GM12801 (cell line): Measurements from ENCODE around the gene FLVCR2.

ENCODE experiments used
- CTCF ChIP-seq: IDR thresholded peaks from one replicate; pipeline ENCODE4 v1.5.1; 2011; ENCODE audit warnings: control low read depth; ENCODE audit not compliant: insufficient read length; ENCODE audit errors: extremely low read depth

FLVCR2 gene

GRCh38 chr14:75609116-75609515, 30.7 kb downstream of the FLVCR2 start:
- TF ChIP-seq CTCF: no peak

DNA sequence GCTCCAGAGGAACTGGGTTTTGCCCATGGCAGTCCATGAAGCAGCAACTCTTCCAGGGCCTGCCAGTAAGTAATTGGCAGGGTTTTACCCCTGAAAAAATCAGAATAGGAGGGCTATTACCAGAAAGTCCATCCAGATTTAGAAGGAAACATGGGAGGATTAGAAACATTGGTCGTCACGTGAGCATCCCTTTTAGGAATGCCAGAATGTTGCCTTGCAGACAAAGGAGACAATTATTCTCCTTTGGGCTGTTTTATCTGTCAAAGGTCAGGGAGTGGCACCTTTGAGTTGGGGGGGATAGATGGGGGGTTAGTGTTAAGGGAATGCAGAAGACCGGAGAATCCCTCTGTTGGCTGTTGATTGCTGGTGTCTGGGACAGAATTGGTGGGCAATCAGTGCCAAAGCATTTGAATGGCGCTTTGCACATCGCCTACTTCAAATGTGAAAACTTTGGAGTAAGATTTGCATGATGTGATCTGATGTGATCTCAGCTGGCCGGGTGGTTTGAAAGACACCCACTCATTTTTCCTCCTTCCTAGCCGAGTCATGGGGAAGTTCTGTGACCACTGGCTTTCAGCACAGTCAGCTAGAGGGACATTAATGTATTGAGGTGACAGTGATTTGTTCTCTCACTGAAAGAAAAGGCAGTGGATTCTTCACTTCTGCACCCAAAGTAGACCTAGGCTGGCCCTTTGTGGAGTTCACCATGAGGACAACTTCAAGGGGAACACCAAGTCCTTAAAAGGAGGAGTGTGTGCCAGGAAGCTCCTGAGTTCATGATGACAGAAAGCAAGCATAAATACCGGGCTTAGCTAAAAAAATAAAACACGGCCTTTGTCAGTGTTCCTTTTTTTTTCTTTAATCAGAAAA, 31.4 kb downstream of the FLVCR2 start:
- TF ChIP-seq CTCF: no peak

DNA sequence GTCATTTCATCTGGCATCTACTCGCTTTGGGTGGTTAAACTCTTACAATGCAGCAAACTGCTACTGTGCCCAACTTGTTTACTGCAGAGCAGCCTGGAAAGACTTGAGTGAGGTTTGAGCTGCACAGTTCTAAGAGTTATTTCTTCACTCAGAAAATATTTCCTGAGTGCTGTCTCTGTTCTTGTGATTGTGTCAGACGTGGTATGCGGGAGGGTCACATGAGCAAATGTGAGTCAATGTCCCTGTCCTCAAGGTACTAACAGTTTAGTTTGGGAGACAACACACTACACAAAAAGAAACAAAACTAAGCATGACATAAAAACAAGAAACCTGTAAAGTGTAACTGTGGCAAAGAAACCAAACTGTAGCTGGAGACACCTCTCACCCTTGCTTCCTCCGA, 32.4 kb downstream of the FLVCR2 start:
- TF ChIP-seq CTCF: no peak

DNA sequence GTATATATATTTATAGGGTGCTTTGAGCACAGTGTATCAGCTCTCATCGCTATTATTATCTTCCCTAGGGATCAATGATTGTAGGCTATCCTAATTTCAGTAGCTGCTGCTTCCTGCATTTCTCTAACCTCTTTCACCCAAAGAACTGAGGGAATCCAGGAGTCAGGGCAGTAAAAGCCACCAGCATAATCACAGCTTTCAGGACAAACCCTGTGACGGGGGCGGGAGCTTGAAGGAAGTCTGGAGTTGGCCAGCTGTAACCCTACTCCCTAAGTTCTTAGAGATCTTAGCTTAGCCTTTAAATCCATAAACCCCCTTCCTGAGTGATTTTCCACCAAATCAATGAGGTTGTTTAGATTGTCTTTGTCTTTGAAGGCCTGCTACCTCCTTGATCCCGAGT, 33.7 kb downstream of the FLVCR2 start:
- TF ChIP-seq CTCF: no peak

GRCh38 chr14:75614179-75614578, 35.8 kb downstream of the FLVCR2 start:
- no peak for TF ChIP-seq CTCF

DNA sequence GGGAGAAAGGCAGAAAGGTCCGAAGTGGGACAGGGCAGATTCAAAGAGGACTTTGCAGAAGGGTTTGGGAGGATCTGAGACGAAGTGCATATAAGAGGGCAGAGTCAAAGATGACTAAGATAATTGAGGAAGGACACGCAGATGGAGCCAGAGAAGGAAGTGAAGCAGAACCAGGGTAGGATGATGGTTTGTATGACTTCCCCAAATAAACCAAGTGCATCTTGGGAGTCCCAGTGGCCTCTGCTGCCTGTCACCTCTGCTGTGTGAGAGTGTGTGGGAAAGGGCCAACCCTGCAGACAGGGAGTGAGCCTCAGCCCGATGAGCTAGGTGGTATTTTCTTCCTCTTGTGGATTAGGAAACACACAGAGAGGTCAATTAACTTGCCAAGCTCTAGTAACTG, 36.8 kb downstream of the FLVCR2 start:
- TF ChIP-seq CTCF: no peak

DNA sequence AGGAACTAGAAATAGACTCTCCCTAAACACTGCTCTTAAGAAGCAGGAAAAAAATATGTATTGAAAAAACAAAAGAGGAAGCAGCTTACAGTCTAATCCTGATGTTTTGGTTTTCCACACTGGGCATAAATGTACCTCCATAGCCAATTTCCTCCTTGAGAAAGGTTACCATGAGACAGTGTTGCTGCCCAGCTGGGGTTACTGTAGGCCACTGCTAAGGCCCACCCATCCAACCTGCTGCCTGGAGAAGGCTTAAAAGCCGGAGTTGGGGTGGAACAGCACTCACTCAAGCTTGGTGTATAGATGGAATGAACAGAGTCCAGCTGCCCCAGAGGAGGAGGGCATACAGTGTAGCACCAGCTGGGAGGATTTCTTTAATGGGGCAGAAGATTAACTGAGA, 41.1 kb downstream of the FLVCR2 start:
- TF ChIP-seq CTCF: no peak
